ENCODE data around the gene CPNE5. TPM values are rescaled to one million over a fixed set of nuclear protein-coding genes. Genes with fewer than 3 reads are reported as not detected.

Gene CPNE5
- total and polyA plus RNA-seq, 7 donors: 0.03 to 1.7 (median 0.41) TPM

GRCh38 chr6:36720251-36721141 is 118.7 kb downstream of the CPNE5 start:
- no peak overlapping the region for H3K4me3 ChIP-seq

GRCh38 chr6:36719126-36719525 is 120.1 kb downstream of the CPNE5 start:
- H3K27ac ChIP-seq: no peak overlapping the region
- H3K9me3 ChIP-seq: no peaks in the 10 kb centered on the region
- intact Hi-C loops (cut with DNase I): no loop called here
- ATAC-seq: no peak
- DNase-seq: peak in 1 of 2 donors; percentile 32
- H3K4me3 ChIP-seq: no peak overlapping the region
- no peaks in the 10 kb centered on the region for H3K36me3 ChIP-seq (ENCODE audit: insufficient read depth in 1 of 2, low read depth in 1 of 2)
- TF ChIP-seq CTCF (IDR thresholded peaks at IDR 0.05): no peak
- H3K27me3 ChIP-seq (ENCODE audit: insufficient read depth in 3 of 3, low read length in 2 of 3): no peaks in the 10 kb centered on the region
- H3K4me1 ChIP-seq: no peaks in the 10 kb centered on the region
- WGBS, 3 donors: 90 to 97% (median 91%) methylated on average over 7 of the region's 7 CpGs

More at GRCh38 chr6:36720251-36721141, 118.7 kb downstream of the CPNE5 start:
- 90 to 94% (median 92%) methylated on average over 10 to 11 of the region's 11 CpGs for WGBS, 3 donors
- intact Hi-C loops (cut with DNase I): no loop called here
- DNase-seq (peak in 1 of 2 donors; percentile 43), ATAC-seq (no peak)
- TF ChIP-seq CTCF (IDR thresholded peaks at IDR 0.05): no peak
- Histone ChIP-seq H3K36me3 (ENCODE audit: insufficient read depth in 1 of 2, low read depth in 1 of 2) (no peaks in the 10 kb centered on the region), H3K27ac (no peak overlapping the region), H3K4me1 (no peaks in the 10 kb centered on the region), H3K27me3 (ENCODE audit: insufficient read depth in 3 of 3, low read length in 2 of 3) (no peaks in the 10 kb centered on the region), H3K9me3 (no peaks in the 10 kb centered on the region)

- no peak for TF ChIP-seq CTCF (IDR thresholded peaks at IDR 0.05)
- ATAC-seq: no peak
- no peak overlapping the region for H3K27ac ChIP-seq
- no peak overlapping the region for H3K4me3 ChIP-seq
- no peaks in the 10 kb centered on the region for H3K9me3 ChIP-seq
- WGBS, 3 donors: 80 to 88% (median 86%) methylated on average over 5 of the region's 5 CpGs
- intact Hi-C loops (cut with DNase I): no loop called here
- H3K36me3 ChIP-seq (ENCODE audit: insufficient read depth in 1 of 2, low read depth in 1 of 2): no peaks in the 10 kb centered on the region
- no peaks in the 10 kb centered on the region for H3K27me3 ChIP-seq (ENCODE audit: insufficient read depth in 3 of 3, low read length in 2 of 3)
- H3K4me1 ChIP-seq: no peaks in the 10 kb centered on the region
- DNase-seq: peak in 1 of 2 donors; percentile 6
Observed at GRCh38 chr6:36718560-36718959, 120.7 kb downstream of the CPNE5 start.

GRCh38 chr6:36717871-36718540 is 121.2 kb downstream of the CPNE5 start:
- Histone ChIP-seq H3K4me3 (no peak overlapping the region), H3K4me1 (no peaks in the 10 kb centered on the region), H3K9me3 (no peaks in the 10 kb centered on the region), H3K27me3 (ENCODE audit: insufficient read depth in 3 of 3, low read length in 2 of 3) (no peaks in the 10 kb centered on the region), H3K27ac (no peak overlapping the region), H3K36me3 (ENCODE audit: insufficient read depth in 1 of 2, low read depth in 1 of 2) (no peaks in the 10 kb centered on the region)
- no peak for TF ChIP-seq CTCF (IDR thresholded peaks at IDR 0.05)
- DNase-seq (peak in 1 of 2 donors; percentile 35), ATAC-seq (no peak)
- intact Hi-C loops (cut with DNase I): no loop called here
- 59 to 70% (median 68%) methylated on average over 8 to 12 of the region's 12 CpGs for WGBS, 3 donors

All from psoas muscle (tissue), 8 donors.